ENCODE data around the gene CELF6.
"Not testable (repeated sequence)": the region's sequence is repeated elsewhere in the genome, so short reads cannot be mapped to it uniquely, and the experiment has no call there.

CELF6 gene

DNA sequence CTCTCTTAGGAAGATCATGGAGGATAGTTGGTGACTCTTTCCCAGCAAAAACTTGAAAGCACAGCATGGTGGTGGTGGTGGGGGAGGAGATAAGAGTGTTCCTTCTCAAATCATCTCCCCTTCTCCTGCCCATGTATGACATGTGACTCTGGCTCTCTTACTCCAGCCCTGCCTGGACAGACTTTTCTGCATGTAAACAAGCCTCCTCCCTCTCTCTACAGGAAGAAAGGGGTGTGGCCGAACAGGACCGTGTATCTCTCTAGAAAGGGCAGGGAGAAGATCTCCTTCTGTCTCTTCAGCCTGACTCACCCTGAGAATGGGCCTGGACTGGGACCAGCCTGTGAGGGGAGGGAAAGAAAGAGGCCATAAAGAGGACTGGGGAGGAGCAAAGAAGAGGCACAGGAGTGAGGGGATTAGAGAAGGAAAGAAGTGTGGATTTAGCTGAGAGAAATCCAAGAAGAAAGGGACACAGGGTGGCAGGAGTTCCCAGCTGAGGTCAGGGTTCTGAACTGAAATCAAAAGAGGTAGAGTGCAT, 1.5 kb downstream of the CELF6 start:
- in situ Hi-C loops (cut with MboI; ENCODE audit: low sequenced_read_pairs) = no loop called here

- in situ Hi-C loops (cut with MboI; ENCODE audit: low sequenced_read_pairs) = no loop called here
Observed at GRCh38 chr15:72315706-72316370, 4.1 kb downstream of the CELF6 start.

GRCh38 chr15:72313881-72314280, 6.1 kb downstream of the CELF6 start:
- in situ Hi-C loops (cut with MboI; ENCODE audit: low sequenced_read_pairs) = no loop called here

- in situ Hi-C loops (cut with MboI; ENCODE audit: low sequenced_read_pairs) = no loop called here
Observed at GRCh38 chr15:72313448-72313840, 6.5 kb downstream of the CELF6 start.

GRCh38 chr15:72312605-72313447, 7.1 kb downstream of the CELF6 start:
- in situ Hi-C loops (cut with MboI; ENCODE audit: low sequenced_read_pairs) = no loop called here

DNA sequence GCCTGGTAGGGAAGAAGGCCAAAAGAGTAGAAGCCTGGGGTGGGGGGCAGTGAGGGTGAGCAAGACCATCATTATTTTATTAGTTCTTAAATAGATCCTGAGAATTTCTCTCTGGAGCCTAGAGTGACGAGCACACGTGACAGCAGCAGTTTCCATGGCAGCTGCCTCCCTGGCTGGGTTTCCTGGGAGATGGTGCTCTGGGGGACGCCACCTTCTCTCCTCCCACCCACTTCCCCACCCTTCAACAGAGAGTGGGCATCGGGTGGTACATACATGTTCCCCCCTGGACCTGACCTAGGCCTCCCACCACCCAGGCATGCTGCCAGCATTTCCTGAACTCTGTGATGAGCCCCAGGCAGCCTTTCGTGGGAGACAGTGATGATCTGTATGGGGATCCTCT, 12.9 kb downstream of the CELF6 start:
- in situ Hi-C loops (cut with MboI; ENCODE audit: low sequenced_read_pairs) = no loop called here

DNA sequence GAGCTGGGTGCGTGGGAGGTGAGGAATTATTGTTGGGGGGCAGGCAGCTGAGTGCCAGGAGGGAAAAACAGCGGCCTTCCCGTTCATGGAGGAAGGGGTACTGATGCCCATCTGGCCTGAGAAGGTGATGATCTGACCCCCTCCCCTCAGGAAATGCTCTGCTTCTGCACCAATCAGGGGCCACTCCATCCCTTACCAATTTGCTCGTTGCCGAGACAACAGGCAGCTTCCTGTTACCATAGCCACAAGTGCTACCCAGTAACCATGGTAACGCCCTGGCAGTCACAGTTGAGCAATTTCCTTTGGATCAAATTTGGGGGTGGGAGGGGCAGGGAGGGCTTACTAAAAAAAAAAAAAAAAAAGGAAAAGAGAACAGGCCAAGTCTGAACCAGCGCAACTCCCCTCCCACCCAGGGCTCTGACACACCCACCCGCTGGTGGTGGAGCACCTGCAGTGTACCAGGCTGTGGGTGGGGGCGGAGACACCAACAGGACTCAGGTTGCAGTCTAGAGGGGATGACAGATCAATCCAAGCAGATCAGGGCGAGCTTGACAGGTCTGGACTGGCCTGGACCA, 13.7 kb downstream of the CELF6 start:
- in situ Hi-C loops (cut with MboI; ENCODE audit: low sequenced_read_pairs) = no loop called here

DNA sequence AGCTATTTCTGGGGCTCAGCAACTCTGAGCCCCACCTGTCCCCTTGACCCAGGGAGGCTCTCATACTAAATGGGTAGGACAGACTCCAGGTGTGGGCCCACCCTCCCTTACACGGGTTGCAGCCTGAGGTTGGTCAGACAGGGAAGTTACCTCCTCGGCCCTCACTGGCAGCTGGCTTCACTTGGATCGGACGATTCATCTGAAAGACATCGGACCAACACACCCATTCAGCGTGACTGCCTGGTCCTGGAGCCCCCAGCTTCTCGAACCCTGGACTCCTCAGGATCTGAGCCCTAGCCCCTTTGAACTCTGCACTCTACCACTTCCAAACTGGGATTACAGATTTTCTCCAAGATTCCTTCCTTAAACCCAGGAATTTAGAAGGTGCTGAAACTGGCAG, 15.4 kb downstream of the CELF6 start:
- in situ Hi-C loops (cut with MboI; ENCODE audit: low sequenced_read_pairs) = no loop called here

DNA sequence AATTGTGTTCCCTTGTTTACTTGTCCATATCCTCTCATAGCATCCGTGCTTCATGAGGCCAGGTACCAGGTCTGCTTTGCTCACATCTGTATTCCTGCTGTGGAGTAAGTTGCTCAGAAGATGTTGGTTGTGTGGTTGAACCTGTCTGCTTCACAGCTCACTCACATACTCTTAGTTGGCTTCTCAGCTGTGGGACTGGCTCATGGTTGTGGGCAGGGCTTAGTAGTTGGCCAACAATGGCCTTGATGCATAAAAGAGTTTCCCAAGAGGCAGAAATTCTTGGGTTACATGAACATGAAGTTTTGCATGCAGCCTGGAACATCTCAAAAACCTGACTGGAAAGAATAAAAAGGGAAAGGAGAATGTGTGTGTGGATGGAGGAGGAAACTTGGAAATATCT, 17.0 kb downstream of the CELF6 start:
- in situ Hi-C loops (cut with MboI; ENCODE audit: low sequenced_read_pairs) = no loop called here

GRCh38 chr15:72289597-72290325, 30.2 kb downstream of the CELF6 start:
- in situ Hi-C loops (cut with MboI; ENCODE audit: low sequenced_read_pairs) = loop anchor here (10.0 kb wide), 1 partner anchor 65 kb away; no protein-coding TSS in a partner anchor

- in situ Hi-C loops (cut with MboI; ENCODE audit: low sequenced_read_pairs) = loop anchor here (10.0 kb wide), 1 partner anchor 64 kb away; no protein-coding TSS in a partner anchor
Observed at GRCh38 chr15:72288796-72289596, 31.0 kb downstream of the CELF6 start.

- in situ Hi-C loops (cut with MboI; ENCODE audit: low sequenced_read_pairs) = loop anchor here (10.0 kb wide), 1 partner anchor 61 kb away; no protein-coding TSS in a partner anchor
Observed at GRCh38 chr15:72285927-72286516, 33.9 kb downstream of the CELF6 start.

DNA sequence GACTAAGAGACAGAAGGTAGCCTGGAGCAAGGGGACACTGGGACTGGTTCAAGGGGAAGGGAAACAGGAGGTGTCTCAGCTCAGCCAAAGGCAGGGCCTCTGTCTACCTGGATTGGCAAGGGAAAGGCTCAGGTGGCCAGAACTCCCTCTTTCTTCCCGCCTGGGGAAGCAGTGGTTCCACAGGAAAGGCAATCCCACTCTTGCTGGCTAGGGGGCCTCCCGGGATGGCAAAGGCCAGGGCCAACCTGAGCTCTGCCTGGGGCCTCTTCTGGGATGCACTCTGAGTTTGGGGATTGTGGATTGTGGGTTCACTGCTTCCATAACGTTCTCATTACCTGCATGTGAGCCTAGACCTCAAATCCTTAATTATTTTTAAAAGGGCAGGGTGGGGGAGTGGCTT, 34.6 kb downstream of the CELF6 start:
- in situ Hi-C loops (cut with MboI; ENCODE audit: low sequenced_read_pairs) = loop anchor here (10.0 kb wide), 1 partner anchor 61 kb away; no protein-coding TSS in a partner anchor

DNA sequence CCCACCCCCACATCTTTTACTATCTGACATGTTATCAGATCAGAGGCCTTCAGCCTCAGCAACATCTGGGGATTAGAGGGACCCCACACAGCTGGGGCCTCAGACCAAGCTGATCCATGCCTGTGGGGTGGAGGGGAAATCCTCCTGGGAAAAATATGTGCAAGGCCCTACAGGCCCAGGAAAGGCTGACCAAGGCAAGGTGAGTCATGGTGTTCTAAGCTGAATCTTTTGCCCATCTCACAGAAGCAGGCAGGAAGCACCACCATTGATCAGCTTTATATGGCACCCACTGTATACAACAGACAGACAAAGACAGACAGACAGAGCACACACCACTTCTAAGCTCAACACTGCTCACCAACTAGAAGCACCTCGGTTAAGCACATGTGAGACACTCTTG, 35.2 kb downstream of the CELF6 start:
- in situ Hi-C loops (cut with MboI; ENCODE audit: low sequenced_read_pairs) = loop anchor here (10.0 kb wide), 1 partner anchor 60 kb away; no protein-coding TSS in a partner anchor

GRCh38 chr15:72281713-72282112, 38.2 kb downstream of the CELF6 start:
- in situ Hi-C loops (cut with MboI; ENCODE audit: low sequenced_read_pairs) = loop anchor here (10.0 kb wide), 1 partner anchor 57 kb away; no protein-coding TSS in a partner anchor

- in situ Hi-C loops (cut with MboI; ENCODE audit: low sequenced_read_pairs) = loop anchor here (10.0 kb wide), 1 partner anchor 56 kb away; no protein-coding TSS in a partner anchor
Observed at GRCh38 chr15:72280751-72281150, 39.2 kb downstream of the CELF6 start.

DNA sequence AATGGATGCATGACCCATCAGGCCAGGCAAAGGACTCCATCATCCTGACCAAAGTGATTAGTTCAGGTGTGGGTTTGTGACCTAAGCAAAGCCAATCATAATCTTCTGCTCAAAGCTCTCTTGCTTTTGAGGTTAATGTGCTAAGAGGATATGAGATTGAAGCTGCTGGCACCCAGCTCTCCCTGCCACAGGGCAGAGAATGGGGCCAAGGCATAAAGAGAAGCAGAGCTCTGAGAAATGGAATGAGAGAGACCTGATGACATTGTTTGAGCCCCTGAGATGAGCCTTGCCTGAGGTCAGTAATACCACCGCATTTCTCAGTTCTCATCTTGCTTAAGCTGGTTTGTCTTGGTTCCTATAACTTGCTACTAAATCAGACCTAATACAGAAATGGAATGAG, 41.2 kb downstream of the CELF6 start:
- in situ Hi-C loops (cut with MboI; ENCODE audit: low sequenced_read_pairs) = no loop called here

DNA sequence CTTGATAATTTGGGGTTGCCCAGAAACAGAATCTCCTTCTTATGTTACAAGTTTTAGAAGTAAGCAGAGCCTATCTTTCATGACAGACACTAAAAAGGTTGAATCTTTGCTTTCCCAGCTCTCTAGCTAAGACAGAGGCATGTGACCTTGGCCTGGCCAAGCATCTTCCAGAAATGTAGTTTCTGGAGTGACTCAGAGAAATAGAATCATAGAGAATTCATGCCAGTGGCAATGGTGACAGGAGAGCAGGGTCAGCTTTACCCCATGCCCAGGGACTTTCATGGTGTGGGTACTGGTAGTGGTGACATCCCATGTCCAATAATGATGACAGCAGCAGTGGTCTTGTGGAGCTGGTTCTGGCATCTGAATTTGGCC, 43.6 kb downstream of the CELF6 start:
- in situ Hi-C loops (cut with MboI; ENCODE audit: low sequenced_read_pairs) = no loop called here

GRCh38 chr15:72275635-72276325, 44.2 kb downstream of the CELF6 start:
- in situ Hi-C loops (cut with MboI; ENCODE audit: low sequenced_read_pairs) = not testable (repeated sequence)
